OCI-M2 (cell line): Measurements from ENCODE around the gene TSG101.

Experiments used
- DNase-seq: peaks from one replicate; lab custom pipeline; 2025; ENCODE audit not compliant: unreplicated experiment; lab: John Stamatoyannopoulos, UW

TSG101 gene

DNA sequence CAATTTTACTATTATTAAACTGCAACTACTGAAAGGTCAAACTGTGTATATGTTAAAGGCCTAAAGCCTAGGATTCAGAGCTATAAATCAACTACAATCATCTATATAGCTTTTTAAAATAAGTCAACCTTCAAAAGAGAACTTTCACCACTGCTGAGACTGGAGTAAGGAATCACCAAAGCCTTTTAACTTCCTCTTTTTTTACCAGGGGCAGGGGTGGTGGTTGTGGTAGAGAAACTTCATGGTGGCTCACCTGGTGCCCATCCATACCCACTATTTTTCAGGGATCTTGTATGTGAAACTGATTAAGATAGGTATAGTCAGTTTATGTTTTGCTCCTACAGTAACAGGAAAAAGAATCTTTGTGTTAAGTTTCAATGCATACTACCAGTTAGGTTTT, 31.5 kb downstream of the TSG101 start:
- DNase-seq = no peak

DNA sequence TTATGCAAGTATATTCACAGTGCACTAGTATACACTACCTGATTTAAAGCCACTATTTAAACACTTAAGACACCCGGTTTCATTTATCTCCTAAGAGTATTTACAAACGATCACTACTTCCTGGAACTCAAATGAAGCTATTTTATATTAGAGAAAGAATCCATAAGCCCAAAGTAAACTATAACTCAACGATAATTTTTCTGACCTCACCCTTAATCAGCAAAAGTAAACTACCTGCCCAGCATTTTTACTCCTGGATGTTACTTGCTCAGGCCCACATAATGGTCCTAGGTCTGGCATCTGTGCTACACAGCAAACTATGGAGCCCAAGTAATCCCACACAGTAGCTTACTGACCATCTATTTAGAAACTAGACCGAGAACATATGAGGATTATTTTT, 33.4 kb downstream of the TSG101 start:
- DNase-seq = no peak

DNA sequence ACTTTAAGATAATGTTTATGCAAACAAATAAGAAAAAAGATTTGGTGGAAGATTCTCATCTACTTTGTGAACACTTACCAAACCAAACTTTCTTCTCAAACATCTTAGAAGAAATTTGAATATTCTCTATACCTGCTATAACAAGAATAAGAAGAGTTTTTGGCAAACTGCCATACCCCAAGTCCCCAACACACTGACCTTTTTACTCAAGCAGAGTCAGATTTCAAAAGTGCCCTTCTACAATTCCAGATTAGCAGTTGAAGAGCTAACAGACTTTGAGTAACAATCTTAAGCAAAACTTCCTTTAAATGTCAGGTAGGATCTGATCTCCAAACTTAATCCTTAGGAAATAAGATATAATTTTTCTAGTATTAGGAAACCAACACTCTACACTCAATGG, 33.9 kb downstream of the TSG101 start:
- DNase-seq = no peak

DNA sequence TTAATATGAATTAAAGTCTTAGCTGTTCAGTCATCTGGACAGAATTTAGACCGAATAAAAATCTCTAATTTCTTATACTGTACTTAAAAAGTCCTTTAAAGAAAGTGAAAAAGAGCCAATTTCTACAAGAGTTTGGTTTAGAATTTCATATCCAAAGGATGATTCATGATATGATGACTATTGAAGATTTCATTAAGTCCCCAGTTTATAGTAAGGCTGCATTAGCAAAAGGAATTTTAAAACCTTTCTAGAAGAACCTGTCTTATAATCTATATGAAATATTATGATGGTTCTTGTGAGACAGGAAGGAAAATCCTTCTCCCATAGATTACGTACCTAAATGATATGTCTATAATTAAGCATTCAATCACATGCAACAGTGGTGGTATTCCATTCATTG, 34.8 kb downstream of the TSG101 start:
- DNase-seq = no peak

DNA sequence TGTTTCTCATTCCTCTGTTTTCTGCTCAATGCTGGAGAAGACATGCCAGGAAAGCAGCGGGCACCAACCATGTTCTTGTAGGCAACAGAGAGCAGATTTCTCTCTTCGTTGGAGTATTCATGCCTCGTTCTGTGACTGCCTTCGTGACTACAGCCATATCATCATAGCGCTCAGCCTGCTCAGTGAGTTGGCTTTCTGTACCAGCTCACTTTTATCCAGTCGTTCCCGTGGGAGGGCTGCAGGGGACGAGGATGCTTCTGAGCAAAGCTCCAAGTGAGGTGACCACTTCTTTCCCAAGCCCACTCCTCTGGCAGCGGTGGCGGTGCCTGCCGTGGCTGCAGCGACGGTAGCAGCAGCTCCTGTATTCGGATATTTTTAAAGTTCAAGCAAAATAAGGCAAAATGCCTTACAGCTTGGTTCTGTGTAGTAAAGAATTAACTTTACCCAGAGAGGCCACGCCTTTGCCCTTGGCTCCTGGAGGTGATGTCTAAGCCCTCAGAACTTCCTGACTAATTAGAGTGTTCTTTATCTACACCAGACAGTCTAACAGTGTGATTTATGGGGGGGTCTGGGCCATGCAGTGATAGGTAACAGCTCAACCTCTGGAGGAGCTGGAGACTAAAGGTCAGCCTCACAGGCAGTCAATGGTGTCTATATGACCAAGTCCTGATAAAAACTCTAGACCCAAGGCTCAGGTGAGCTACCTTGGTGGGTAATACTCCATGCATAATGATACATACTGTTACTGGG, 35.8 kb downstream of the TSG101 start:
- no peak for DNase-seq

DNA sequence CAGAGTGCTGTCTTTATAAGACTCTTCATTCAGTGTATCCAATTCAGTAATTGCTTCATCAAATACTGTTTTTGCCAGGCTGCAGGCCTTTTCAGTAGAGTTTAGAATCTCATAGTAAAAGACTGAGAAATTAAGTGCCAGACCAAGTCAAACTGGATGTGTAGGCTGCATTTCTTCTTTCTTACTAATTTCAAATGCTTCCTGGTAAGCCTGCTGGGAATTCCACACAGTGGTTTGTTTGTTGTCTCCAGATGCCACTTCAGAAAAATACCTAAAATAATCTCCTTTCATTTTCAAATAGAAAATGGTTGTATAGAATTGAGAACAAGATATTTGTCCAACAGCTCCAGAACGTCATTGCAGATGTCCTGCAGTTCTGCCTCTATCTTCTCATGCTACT, 36.4 kb downstream of the TSG101 start:
- no peak for DNase-seq

DNA sequence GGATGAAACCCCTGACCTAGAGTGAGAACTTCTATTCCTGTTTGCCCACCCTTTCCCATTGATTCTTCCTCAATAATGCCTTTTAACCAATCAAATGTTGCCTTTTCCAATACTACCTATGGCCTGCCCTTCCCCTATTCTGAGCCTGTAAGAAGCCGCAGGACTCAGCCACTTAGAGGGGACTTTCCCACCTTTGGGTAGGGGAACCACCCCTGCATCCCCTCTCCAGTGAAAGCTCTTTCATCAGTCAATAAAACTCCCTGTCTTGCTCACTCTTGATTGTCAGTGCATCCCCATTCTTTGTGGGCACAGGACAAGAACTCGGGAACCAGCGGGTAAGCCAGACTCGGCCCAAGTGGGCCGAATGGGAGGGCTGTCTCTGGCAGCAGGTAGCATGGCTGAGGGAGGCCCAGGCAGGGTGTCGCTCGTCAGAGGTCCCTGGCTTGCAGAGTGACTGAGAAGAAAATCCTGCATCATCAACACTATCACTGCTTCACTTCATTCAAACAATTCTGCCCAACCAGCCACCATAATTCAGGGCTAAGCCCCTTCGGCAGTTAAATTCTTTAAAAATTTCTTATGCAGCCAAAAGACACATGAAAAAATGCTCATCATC, 40.7 kb downstream of the TSG101 start:
- DNase-seq = no peak

DNA sequence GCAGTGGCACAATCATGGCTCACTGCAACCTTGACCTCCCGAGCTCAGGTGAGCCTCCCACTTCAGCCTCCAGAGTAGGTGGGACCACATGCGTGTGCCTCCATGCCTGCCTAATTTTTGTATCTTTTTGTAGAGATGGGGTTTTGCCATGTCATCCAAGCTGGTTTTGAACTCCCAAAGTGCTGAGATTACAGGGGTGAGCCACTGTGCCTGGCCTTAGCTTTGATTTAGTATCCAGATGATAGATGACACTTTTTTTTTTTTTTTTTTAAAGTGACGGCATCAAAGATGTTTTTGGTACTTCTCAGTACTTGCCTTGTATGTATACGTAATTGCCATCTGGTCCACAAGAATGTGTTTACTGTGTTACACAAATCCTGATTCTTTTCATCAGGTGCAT, 47.7 kb downstream of the TSG101 start:
- DNase-seq = no peak

DNA sequence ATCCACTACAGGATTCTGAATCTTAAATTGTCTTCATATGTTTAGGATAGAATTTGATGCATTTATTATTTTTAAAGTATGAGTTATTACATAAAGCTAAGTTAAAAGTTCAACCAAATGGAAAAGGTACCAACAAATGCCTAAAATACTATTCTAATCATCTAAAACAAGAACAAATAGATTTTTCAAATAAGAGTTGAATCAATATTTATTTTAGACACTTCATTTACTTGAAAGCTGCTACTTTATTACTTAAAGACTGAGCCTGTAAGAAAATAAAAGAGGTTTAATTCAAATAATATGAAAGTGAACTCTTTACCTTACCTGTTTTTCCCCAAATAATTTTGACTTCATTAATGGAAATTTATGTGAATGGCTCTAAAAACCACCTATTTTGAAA, 54.2 kb downstream of the TSG101 start:
- DNase-seq = no peak

DNA sequence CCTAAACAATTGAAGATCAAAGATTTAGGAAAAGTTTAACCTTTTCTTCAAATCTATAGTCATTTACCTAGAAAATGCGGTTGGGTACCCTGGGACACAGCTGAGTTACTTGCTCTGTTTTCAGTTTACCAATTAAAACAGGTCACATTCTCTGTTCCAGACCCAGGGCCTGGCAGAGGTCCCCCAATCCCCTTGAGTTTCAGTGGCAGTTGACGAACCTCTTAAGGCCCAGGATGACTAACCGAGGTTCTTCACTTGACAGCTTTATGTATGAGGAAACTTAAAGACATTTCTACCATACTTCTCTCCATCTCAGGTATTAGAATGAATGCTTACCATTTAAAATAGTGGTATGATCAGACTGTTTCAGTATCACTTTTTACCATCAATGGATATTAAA, 54.7 kb downstream of the TSG101 start:
- DNase-seq = no peak

DNA sequence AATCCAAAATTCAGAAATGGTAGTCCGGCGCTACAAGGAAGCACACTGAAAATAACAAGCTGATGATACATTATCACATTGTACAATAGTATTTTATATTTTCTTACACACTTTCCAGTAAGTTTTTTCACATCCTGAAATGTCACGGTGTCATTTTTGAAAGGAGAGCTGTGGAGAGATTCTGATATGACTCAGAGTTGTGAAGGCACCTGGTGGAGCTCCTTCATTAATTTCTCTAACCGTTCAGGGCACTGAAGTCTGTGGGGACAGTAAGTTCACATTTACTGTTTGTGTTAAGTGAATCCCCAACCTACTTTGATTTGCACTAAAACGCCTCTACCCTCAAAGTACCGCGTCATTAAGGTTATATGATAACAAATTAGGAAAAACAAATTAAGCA, 57.8 kb downstream of the TSG101 start:
- DNase-seq = no peak

DNA sequence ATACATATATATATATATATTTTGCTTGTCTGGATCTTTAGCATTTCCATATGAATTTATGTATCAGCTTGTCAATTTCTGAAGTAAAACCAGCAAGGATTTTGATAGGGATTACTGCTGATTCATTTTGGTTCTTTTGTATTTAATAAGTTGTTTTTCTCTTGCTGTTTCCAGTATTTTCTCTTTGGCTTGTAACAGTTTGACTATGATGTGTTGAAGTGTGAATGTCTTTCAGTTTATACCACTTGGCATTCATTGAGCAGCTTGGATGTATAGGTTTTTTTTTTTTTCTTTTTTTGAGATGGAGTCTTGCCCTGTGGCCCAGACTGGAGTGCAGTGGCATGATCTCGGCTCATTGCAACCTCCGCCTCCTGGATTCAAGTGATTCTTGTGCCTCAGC, 58.7 kb downstream of the TSG101 start:
- DNase-seq = no peak

DNA sequence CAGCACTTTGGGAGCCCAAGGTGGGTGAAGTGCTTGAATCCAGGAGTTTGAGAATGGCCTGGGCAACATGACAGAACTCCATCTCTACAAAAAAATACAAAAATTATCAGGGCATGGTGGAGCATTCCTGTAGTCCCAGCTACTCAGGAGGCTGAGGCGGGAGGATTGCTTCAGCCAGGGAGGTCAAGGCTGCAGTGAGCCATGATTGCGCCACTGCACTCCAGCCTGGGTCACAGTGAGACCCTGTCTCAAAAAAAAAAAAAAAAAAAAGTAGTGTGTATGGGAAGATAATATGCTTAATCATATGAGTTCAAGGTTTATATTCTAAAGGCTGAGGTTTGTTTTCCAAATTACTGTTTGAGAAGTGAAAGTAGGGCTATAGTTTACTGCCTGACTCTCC, 60.3 kb downstream of the TSG101 start:
- no peak for DNase-seq

DNA sequence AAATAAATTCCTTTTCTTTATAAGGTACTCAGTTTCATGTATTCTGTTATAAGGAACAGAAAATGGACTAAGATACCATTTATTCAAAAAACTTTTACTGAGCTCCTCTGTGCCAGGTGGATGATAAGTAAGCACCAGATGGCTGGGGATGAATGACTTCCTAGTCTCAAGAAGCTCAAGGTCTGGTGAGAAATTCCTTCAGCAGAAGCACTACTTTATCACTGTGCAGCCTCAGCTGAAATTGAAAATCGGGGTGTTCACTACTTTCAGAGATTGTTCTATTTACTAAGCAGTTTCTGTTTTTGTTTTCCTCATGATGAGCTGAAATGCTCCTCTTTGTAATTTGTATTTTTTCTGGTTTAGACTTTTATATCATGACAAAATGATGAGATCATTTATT, 63.3 kb downstream of the TSG101 start:
- DNase-seq = no peak

DNA sequence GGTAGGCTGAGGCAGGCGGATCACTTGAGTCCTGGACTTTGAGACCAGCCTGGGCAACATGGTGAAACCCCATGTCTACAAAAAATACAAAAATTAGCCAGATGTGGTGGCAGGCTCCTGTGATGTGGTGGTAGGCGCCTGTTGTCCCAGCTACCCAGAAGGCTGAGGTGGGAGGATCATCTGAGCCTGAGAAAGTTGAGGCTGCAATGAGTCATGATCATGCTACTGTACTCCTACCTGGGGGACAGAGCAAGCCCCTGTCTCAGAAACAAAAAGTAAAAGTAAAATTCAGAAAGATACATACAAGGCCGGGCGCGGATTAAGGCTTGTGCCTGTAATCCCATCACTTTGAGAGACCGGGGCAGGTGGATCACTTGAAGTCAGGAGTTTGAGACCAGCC, 64.8 kb downstream of the TSG101 start:
- no peak for DNase-seq

DNA sequence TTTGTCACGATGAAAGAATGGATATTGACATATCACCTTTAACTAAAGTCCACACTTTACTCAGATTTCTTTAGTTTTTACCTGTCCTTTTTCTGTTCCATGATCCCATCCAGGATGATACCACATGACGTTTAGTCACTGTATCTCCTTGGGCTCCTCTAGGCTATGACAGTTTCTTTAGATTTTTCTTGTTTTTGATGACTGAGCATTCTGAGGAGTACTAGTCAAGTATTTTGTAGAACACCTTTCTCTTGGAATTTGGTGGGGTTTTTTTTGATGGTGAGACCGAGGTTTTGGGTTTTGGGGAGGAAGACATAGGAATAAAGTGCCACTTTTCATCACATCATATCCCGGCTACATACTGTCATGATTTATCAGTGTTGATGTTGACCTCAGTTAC, 67.1 kb downstream of the TSG101 start:
- DNase-seq = no peak

DNA sequence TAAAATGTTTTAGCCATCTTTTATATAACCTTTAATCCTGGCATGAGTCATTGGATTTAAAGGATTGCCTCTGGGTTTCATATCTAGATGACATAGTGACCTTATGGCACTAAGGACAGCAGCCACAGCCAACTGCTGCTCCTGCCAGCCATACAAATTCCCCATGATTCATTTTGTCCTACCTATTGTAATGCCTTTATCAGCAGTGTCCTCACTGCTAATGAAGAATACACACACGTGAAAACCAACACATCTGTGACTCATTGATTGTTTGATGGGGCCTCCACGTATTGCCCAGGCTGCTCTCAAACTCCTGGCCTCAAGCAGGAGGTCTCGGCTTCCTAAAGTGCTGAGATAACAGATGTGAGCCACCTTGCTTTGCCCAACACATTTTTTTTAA, 69.3 kb downstream of the TSG101 start:
- no peak for DNase-seq

DNA sequence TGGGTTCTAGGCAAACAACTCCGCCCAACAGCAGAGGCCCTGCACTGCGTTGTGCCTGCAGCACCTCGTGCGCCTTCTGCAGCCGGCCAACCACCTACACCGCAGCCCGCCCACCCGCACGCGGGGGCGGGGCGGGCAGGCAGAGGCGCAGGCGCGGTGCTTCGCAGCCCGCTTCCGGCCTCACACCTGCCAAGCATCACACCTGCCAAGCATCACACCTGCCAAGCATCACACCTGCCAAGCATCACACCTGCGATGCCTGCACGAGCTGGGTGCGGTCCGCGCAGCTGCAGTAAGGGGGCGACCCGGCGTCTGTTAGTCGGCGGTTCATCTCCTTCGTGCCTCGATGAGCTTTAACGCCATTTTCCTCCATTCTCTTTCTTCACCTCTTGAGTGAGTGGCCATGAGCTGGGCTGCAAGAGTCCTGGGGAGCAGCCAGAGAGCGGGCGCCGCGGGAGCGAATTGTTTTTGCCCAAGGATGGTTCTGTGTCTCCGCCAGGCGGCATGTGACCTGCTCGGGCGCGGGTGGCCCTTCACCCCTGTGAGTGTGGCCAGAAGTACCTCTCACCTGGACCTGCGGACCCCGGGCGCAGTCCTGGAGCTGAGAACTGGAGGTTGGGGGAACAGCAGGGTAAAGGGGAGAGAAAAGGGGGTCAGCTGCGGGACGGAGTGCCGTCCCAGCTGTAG, 70.9 kb downstream of the TSG101 start, which contains the start of gene LDHAL6A:
Gene LDHAL6A (plus strand): TSS at position 171 of the 687 bp plus-strand sequence. CDS start 825 bp downstream, outside the sequence.
- DNase-seq = no peak

DNA sequence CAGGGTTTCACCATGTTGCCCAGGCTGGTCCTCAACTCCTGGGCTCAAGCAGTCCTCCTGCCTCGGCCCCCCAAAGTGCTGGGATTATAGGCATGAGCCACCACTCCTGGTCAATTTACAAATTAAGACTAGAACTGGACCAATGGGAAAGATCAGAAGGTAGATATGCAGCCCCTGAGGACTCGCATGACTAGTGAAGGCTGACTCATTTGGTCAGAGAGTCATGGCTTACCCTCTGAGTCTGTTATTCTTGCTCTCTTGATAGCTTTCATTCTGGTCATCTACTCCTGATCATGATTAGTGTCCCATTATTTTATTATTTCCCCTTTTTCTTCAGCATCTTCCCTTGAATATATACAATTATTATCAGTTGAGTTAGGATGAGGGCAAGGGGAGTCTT, 73.8 kb downstream of the TSG101 start:
- no peak for DNase-seq

DNA sequence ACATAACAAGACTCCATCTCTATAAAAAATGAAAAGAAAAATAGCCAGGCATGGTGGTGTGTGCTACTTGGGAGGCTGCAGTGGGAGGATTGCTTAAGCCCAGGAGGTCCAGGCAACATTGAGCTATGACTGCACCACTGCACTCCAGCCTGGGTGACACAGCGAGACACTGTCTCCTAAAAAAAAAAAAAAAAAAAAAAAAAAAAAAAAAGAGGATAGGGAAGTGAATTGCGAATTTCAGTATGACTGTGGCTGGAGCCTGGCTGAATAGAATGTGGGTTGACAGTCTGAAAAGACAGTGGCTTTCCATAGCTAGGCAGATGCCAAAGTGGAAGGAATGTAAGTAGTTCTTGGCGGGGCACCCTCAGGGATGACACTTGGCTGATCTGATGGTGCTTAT, 77.5 kb downstream of the TSG101 start:
- no peak for DNase-seq

DNA sequence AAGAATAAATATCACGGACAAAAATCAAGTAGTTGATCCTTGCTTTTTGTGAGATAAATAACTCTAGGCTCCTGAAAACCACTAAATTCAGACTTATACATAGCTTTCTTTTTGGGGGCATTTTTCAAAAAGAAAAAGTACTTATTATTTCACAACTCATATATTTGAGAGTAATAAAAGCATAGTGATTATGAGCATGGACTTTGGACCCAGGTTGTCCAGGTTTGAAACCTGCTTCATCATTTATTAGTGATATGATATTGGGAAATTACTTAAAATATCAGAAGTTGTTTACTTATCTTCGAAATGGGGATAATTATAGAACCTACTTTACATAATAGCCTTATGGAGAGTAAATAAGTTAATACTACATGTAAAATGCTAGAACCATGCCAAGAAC, 88.1 kb downstream of the TSG101 start:
- no peak for DNase-seq
